Measurements from ENCODE around the gene PPM1N. TPM values are rescaled to one million over a fixed set of nuclear protein-coding genes. Genes with fewer than 3 reads are reported as not detected.
A peak's percentile ranks its signal among the peaks of the same experiment; 100 is the strongest.

PPM1N gene
- total RNA-seq, 1 experiment from 2014 or later = 9.8 TPM

DNA sequence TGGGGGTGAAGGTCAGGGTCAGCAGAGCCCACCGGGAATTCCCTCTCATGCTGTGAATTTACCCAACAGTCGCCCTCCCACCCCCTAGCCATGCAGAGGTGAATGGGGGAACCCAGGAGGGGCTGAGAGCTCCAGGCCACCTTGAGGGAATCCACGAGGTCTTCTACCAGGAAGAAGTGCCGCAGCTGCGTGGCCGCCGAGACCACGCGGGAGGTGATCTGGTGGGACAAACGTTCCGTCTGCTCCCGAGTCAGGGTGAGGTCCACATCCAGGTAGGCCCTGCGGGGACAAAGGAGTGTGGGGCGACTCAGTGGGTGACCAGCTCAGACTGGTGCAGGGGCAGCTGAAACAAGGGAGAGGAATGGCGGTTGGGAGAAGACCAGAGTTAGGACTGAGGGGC, 9.5 kb upstream of the PPM1N start:
- DNase-seq (ENCODE audit: low spot score) = no peak

GRCh38 chr19:45489216-45489855, 8.9 kb upstream of the PPM1N start:
- no peak for DNase-seq (ENCODE audit: low spot score)

DNA sequence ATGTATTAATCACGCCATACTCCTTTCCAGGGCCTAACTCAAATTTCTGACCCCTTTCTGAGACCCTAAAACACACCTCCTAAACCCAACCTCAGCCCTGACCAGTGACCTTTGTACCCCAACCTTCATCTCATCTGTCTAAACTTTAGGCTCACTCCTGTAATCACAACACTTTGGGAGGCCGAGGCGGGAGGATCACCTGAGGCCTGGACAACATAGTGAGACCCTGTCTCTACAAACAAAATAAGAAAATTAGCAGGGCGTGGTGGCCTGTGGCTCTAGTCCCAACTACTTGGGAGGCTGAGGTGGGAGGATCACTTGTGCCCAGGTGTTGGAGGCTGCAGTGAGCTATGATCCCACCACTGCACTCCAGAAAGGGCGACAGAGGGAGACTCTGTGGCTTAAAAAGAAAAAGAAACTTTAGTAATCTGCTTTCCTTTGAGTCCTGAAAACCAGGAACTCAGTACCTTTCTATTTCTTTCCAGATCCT, 6.1 kb upstream of the PPM1N start:
- DNase-seq (ENCODE audit: low spot score) = no peak

- no peak for DNase-seq (ENCODE audit: low spot score)
These were observed 5.4 kb upstream of the PPM1N start for GRCh38 chr19:45492627-45493470.

GRCh38 chr19:45494261-45494916, 3.9 kb upstream of the PPM1N start:
- DNase-seq (ENCODE audit: low spot score) = no peak

DNA sequence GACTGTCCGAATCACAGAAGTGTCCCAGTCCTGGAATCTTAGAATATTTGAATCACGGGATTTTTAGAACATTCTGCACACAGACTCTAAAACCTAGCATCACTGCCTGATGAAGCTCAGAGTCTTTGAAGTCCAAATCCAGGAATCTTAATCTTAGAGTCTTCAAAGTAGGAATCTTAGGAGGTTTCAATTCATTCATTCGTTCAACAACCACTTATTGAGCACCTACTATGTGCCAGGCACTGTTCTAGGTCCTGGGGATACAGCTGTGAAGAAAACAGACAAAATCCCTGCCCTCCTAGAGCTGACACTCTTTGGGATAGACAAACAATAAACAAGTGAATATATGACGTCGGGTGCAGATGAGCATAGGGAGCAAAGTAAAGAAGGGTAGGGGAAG, 3.1 kb upstream of the PPM1N start:
- no peak for DNase-seq (ENCODE audit: low spot score)

DNA sequence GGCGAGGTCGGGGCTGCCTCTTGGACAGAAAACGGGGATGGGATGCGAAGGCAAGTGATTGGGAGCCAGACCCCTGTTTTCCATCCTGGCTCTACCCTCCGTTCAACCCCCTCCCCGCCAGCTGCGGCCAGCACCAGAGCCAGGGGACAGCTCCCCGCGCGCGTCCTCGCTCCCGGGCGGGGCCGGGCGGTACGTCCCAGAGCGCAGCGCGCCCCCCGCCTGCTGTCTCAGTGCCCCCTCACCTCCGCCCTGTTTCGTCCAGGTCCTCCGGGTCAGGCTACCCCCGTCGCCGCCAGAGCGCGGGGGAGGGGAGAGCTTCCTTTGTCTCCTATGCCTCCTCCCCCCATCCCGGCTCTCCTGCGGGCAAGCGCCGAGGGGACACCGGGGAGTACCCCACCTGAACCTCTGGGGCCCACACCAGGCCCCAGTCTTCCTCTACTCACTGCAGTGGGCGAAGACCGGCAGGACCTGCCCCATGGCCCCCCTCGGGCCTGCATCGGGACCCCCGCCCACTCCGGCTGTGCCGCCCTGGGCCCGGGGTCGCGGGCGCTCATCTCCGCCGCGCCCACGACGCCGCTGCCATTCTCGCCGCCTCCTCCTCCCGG, 1.8 kb upstream of the PPM1N start:
- no peak for DNase-seq (ENCODE audit: low spot score)

- no peak for DNase-seq (ENCODE audit: low spot score)
These were observed 452 bp upstream of the PPM1N start for GRCh38 chr19:45497791-45498190.

- peak; percentile 79 for DNase-seq (ENCODE audit: low spot score)
These were observed 1.2 kb downstream of the PPM1N start for GRCh38 chr19:45499196-45500180.

DNA sequence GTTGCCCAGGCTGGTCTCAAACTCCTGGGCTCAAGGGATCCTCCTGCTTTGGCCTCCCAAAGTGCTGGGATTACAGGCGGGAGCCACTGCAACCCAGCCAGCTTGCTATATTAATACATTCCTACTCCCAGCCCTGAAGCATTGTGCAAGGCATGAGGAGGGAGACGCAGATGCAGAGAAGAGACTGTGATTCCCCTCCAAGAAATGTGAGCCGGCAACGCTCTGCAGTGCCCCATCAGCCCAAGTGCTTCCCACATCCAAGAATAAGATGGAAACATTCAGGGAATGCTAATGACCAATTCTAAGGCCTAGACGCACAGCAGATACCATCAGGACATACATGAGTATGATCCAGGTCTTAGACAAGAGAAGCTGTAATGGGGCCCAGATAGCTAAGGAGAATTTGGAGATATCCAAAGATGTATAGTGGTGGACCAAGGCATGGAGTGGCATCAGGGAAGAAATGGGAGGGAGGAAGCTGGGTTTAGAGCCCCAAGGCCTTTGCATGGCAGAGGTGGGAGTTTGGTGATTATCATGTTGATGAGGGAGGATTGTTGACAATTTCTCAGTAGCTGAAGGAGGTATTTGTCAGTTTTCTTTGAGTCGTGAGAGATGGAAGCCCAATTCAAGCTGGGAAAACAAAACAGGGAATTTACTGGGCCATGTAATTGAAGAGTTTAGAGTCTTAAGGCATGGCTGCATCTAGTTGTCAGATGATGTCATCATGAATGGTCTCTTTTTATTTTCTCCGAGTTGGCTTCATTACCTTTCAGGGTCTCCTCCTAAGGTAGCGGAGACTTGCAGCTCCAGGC, 2.9 kb downstream of the PPM1N start:
- no peak for DNase-seq (ENCODE audit: low spot score)

GRCh38 chr19:45501730-45502014, 3.4 kb downstream of the PPM1N start:
- DNase-seq (ENCODE audit: low spot score) = no peak

GRCh38 chr19:45502111-45502510, 3.9 kb downstream of the PPM1N start:
- no peak for DNase-seq (ENCODE audit: low spot score)

- no peak for DNase-seq (ENCODE audit: low spot score)
These were observed 5.7 kb downstream of the PPM1N start for GRCh38 chr19:45503909-45504308.

GRCh38 chr19:45505151-45505995, 7.1 kb downstream of the PPM1N start:
- DNase-seq (ENCODE audit: low spot score) = peak; percentile 32

GRCh38 chr19:45505996-45506245, 7.7 kb downstream of the PPM1N start:
- no peak for DNase-seq (ENCODE audit: low spot score)

DNA sequence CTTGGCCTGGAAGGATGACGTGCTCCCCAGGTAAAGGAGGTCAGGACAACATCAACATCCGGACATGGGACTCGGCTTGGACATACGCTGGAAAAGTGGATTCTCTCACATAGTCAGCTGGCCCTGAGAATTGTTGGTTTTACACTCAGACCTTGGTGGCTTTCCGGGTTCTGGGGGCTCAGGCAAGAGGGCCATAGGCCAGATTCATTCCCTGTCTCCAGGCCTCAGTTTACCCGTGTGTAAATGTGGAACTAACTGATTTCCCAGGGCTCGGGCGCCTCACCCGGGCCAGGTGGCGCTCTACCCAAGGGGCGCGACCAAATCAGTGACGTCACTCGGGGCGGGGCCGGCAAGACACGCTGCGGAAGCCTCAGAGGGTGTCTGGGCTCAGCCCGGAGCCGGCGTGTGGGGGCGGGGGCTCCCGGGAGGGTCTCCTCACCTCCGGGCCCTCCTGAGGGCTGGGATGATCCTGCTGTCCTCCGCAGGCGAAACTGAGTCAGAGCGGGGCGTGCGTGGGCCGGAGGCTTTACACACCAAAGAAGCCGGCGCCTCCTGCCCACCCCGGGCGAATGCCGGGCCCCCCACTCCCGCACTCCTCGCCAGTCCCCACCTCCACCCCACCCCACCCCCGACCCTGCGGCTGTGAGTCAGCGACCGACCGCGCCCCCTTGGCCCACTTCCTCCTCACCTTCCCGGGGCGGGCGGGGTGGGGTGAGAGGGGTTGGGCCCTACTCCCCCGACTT, 8.2 kb downstream of the PPM1N start:
- peak; percentile 99 for DNase-seq (ENCODE audit: low spot score)

GRCh38 chr19:45506989-45507871, 9.0 kb downstream of the PPM1N start, which contains the start of gene VASP:
TSS of gene VASP (plus strand) at chr19:45507479. CDS start at chr19:45507772, 293 bp downstream.
- DNase-seq (ENCODE audit: low spot score) = peak; percentile 97

Measured in HT-29 (cell line).